ENCODE results near the gene GPR42.
"Not testable (repeated sequence)": the region's sequence is repeated elsewhere in the genome, so short reads cannot be mapped to it uniquely, and the experiment has no call there.

GPR42 gene

DNA sequence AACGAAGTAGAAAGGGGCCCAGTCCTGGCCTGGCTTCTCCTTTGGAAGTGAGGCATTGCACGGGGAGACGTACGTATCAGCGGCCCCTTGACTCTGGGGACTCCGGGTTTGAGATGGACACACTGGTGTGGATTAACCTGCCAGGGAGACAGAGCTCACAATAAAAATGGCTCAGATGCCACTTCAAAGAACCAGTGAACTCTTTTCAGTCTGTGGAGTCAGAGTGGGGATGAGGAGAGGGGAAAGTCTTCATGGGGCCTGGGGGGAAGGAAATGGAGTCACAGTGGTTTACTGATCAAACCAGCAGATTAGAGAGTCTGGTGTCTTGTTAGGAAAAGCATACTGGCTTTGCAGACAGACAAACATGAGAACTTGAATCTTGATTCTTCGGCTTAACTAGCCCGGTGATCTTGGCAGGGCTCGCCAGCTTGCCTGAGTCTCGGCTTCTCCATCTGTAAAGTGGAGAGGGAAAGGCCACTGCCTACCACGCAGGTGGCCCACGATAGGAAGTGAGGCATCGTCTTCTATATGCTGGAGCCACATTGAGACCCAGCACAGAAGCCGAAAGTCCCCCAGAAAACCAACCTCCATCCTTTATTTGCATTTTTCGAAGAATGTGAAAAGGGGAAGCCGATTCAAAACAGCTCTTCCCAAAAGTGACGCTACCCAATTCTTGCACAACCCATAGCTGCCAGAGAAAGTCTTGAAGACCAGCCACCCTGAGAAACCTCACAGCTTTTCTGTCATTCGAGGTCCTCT lies 23.5 kb upstream of the GPR42 start, which contains the start of gene FFAR1:
Gene FFAR1 (plus strand): TSS at position 732 of the 759 bp plus-strand sequence. CDS start 3,650 bp downstream, outside the sequence.
- no peak for DNase-seq (ENCODE audit: low spot score)

DNA sequence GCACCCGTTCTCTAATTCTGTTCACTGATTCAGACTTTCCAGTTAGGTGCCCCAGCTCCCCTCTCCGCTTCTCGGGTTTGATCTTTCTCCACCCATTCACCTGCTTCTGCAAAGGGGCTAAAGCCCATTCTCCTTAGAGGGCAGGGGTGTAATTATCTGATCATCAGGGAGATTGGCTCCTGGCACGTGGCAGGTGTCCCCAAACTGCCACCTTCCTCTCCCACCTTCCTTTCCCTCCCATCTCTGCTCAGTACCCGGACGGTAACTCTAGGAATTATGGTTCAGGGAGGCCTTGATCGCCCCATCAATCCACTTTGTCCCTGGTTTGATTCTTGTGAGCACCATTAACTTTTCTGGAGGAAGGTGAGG lies 23.0 kb upstream of the GPR42 start:
- DNase-seq (ENCODE audit: low spot score) = no peak

DNA sequence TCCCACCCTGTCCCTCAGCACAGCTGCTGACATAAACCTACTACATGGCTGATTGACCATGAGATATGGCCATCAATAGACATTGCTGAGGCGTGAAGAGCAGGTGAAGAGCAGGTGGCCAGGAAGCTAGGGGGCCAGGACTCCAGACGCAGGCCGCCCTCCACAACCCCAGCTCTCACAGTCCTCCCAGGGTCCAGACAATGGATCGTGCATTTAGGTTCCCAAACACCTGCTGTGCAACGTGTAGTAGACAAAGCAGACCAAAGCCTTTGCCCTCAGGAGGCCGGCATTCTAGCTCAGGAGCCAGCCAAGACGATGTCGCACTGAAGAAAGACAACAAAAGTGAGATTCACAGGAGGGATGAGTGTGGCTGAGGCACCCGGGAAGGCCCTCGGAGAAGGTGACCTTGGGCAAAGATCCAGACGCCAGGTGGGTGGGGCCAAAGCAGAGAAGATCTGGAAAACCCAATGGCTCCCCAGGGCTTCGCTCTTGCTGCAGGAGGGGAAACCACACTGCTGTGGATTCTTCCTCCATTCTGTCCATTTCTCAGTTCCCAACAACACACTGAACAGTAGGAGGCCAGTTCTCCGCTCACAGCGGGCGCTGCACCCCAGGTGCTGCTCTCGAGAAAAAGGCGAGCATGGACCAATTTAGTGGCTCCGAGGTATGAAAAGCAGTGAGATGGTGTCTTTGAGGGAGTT lies 21.8 kb upstream of the GPR42 start:
- DNase-seq (ENCODE audit: low spot score) = no peak

DNA sequence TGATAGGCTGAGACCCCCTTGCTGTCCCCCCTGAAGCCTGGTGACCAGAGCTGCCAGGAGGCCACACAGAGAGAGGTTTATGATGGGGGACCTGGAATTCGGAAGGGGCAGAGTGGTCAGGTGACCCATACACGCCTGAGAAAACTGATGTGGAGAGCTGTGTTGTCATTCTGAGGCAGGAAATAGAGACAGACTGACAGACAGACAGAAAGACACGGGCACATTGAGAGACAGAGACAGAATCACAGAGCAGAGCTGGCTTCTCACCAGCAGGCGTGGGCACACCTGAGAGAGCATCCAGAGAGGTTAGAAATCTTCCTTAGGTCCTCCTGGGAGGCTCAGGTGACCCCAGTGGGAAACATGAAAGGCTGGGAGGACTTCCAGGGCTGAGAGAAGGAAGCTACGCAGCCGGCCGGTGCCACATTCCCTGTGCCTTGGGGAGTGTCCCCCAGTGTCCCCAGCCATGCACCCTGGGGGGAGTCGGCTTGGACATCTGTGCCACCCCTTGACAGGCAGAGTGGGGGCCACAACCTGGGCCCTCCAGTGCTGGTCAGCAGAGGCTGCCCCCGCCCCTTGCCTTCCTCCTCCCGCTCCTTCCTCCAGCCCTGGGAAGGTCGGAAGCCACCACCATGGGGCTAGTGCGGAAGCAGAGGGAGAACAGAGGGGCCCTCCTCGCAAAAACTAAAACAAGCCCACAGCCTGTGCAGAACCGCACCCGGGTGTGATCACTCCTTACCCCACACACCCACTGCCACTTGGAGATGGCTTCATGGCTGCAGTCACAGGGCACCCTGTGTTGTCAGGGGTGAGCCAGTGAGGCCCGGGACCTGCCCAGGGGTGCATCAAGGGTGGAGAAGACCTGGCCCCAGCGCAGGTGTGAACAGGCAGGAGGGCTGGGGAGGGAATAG lies 21.0 kb upstream of the GPR42 start:
- DNase-seq (ENCODE audit: low spot score) = no peak

DNA sequence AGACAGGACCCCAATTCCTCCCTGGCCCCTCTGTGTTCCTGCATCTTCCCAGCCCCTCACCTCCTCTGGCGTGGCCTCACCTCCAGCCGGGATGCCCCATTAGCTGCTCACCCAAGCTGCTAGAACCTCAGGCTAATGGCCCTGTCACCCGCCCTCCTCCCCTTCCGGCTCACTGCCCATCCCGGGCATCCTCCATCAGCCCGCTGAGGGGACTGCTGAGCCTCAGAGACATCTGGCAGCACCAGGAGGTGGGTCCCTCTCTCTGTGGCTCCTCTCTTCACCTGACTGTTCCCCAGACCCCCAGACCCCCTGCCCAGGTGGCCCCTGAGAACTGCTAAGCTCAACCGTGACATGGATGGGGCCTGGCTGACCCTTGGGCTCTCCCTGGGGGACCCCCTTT lies 20.3 kb upstream of the GPR42 start:
- DNase-seq (ENCODE audit: low spot score) = no peak

DNA sequence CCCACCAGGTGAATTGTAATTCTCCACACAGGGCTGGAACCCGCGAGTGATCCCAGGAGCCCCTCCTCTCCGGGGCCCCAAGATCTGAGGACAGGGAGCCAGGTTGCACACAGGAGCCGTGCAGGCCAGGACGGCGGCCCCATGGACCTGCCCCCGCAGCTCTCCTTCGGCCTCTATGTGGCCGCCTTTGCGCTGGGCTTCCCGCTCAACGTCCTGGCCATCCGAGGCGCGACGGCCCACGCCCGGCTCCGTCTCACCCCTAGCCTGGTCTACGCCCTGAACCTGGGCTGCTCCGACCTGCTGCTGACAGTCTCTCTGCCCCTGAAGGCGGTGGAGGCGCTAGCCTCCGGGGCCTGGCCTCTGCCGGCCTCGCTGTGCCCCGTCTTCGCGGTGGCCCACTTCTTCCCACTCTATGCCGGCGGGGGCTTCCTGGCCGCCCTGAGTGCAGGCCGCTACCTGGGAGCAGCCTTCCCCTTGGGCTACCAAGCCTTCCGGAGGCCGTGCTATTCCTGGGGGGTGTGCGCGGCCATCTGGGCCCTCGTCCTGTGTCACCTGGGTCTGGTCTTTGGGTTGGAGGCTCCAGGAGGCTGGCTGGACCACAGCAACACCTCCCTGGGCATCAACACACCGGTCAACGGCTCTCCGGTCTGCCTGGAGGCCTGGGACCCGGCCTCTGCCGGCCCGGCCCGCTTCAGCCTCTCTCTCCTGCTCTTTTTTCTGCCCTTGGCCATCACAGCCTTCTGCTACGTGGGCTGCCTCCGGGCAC lies 19.3 kb upstream of the GPR42 start:
- DNase-seq (ENCODE audit: low spot score) = no peak

DNA sequence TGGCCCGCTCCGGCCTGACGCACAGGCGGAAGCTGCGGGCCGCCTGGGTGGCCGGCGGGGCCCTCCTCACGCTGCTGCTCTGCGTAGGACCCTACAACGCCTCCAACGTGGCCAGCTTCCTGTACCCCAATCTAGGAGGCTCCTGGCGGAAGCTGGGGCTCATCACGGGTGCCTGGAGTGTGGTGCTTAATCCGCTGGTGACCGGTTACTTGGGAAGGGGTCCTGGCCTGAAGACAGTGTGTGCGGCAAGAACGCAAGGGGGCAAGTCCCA lies 18.8 kb upstream of the GPR42 start:
- no peak for DNase-seq (ENCODE audit: low spot score)

DNA sequence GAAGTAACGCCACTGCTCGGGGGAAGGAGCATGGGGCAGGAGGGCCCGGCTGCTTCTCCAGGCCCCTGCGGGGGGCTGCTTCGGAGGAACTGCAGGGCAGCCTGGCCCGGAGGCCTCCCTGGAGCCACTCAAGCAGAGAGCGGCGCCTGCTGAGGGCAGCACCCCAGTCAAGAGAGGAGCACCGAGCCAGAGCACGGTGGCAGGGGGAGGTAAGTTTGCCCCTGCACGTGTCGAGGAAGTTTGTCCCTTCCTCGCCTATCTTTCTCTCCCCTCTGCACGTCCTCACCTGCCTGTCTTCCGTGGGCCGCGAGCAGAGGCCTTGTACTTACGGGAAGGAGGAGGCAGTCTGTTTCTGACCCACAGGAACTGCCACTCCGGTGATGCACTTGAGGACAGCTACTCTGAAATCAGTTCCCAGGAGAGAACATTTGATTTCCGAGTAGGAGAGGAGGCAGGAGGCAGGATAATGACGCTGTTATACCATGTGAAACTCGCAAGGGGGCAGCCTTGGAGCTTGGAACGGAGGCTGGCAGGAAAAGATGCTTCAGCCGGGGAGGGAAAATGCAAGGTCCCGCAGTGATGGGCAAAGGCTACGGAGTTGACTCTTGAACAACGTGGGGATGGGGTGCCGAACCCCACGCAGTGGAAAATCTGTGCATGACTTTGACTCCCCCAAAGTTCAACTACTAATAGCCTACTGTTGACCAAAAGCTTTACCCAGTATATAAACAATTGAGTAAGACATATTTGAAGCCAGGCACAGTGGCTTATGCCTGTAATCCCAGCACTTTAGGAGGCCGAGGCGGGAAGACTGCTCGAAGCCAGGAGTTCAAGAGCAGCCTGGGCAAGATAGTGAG lies 18.2 kb upstream of the GPR42 start:
- peak; percentile 87 for DNase-seq (ENCODE audit: low spot score)

DNA sequence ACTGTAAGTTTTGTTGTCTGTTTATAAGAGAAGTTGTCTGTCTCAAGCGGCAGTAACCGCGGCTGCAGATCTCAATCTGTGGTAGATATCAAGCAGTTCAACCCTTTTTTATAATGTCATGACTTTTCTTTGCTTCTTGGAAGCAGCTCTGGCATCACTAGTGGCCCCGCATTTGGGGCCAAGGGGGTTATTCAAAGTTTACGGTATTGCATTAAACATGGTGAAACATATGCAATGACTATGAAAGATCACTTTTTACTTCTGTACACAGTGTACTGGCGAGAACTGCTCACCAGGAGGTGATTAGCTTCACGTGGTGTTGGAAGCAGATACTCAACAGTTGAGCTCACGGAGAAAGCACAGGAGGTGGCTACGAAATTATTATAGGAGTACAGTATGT lies 17.2 kb upstream of the GPR42 start:
- DNase-seq (ENCODE audit: low spot score) = no peak

DNA sequence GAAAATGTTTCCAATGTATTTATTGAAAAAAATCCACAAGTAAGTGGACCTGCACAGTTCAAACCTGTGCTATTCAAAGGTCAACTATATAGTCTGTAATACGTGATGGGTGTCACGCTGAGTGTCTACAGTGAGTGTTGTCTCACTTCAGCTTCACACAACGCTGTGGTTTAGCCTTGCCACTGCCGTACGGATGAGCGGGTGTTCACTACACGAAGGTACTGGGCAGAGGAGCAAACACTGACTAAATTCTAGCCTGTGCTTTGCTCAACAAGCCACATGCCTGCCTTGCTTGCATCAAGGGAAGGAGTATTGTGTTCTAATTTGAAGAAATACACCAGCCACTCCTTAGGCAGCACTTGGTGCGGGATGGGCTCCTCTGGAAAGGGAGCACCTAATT lies 16.0 kb upstream of the GPR42 start:
- no peak for DNase-seq (ENCODE audit: low spot score)

DNA sequence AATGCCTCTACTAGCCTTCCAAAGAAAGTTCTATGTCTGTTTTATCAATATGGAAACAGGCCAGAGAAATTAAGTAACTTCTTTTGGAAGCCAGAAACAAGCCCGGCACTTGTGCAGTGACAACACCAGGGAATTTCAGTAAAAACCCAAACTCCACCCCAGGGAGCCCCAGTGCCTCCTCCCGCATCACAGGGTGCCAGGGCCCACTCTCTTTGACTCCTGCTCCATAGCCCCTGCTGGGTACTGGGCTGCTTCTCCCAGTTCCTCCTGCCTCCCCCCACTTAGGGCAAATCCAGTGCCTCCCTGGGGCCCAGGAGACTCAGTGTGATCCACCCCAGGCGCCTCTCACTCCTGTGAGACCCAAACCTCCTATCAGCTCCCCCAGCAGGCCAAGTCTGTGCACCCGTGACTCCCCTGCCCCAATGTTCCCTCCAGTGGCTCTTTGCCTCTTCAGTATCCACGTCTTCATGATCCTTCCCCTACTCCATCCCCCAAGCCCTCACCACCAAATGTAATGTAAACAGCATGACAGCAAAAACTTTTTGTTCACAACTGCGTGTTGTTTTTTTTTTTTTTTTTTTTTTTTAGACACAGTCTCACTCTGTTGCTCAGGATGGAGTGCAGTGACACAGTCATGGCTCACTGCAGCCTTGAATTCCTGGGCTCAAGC lies 14.9 kb upstream of the GPR42 start:
- no peak for DNase-seq (ENCODE audit: low spot score)

DNA sequence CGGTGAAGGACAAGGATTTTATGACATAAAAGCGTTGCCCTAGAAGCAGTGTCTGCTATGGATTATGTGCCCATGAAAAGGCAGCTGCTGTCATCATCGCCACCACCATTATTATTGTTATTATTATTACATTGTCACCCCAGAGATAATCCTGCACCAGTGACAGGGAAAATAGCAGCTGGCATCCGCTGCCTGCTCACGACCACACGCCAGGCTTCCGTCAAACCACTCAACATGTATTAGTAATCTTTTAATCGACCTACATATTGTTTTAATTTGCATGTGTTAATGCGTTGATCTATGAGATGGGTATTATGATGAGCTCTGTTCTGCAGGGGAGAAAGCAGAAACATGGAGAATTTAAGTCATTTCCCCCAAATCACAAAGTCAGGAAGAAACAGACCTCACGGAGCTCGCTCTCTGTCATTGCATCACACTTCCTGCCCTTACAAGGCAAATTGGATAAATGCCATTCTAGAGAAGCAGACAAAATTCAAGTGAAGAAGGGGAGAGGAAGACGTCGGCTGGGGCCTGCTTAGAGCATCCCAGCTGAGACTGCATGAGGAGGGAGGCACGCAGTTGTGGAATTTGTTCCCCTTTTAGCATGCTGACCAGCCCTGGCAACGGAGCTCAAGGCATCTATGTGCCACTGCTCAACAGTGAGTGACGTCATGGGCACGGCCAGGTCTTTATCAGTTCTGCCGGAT lies 12.8 kb upstream of the GPR42 start, which contains the start of gene FFAR3:
Gene FFAR3 (plus strand): TSS at position 594 of the 707 bp plus-strand sequence. CDS start 431 bp downstream, outside the sequence.
- DNase-seq (ENCODE audit: low spot score) = no peak

DNA sequence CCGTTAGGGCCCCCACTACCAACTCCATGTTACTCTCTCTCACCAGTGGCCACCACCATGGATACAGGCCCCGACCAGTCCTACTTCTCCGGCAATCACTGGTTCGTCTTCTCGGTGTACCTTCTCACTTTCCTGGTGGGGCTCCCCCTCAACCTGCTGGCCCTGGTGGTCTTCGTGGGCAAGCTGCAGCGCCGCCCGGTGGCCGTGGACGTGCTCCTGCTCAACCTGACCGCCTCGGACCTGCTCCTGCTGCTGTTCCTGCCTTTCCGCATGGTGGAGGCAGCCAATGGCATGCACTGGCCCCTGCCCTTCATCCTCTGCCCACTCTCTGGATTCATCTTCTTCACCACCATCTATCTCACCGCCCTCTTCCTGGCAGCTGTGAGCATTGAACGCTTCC lies 12.0 kb upstream of the GPR42 start:
- not testable (repeated sequence) for DNase-seq (ENCODE audit: low spot score)

DNA sequence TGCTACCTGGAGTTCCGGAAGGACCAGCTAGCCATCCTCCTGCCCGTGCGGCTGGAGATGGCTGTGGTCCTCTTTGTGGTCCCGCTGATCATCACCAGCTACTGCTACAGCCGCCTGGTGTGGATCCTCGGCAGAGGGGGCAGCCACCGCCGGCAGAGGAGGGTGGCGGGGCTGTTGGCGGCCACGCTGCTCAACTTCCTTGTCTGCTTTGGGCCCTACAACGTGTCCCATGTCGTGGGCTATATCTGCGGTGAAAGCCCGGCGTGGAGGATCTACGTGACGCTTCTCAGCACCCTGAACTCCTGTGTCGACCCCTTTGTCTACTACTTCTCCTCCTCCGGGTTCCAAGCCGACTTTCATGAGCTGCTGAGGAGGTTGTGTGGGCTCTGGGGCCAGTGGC lies 11.5 kb upstream of the GPR42 start:
- not testable (repeated sequence) for DNase-seq (ENCODE audit: low spot score)

DNA sequence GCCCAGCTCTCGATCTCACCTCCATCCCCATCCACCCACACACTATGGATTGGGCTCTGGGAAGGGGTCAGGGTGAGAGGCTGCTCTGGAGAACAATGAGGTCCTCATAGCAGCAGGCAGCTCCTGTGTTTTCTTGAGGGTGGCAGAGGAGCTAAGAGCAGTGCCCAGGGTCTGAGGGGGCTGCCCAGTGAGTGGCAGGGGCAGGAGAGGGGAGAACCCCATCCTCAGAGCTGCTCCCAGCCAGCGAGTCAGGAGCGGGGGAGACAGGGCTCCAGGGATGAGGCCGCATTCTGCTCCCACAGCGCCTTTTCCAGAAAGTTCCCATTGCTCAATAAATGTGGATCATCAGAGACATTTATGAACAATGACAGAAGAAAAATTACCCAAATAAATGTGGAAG lies 10.8 kb upstream of the GPR42 start:
- not testable (repeated sequence) for DNase-seq (ENCODE audit: low spot score)

DNA sequence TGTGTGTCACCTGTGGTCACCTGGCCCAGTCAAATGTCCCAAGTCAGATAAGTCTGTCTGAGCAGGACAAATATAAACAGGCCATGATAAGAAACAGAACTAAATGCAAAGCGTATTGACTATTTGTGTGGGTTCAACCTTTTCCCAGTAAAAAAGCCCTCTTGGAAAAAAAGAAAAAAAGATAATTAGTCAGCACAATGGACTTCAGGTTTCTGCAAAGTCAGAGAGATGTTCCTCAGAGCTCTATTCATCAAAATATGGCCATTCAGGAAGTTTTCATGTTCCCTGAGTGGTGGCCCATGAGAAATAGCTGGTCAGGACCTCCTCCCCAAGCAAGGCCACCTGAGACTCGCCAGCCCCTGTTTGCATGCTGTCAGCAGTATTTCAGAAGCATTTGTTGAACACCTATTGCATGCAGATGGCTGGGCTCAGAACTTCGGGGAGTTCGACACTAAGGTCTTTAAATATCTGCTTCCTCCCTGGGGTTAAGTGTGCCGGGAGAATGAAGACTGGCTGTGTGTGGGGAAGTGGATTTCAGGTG lies 9.9 kb upstream of the GPR42 start:
- no peak for DNase-seq (ENCODE audit: low spot score)

DNA sequence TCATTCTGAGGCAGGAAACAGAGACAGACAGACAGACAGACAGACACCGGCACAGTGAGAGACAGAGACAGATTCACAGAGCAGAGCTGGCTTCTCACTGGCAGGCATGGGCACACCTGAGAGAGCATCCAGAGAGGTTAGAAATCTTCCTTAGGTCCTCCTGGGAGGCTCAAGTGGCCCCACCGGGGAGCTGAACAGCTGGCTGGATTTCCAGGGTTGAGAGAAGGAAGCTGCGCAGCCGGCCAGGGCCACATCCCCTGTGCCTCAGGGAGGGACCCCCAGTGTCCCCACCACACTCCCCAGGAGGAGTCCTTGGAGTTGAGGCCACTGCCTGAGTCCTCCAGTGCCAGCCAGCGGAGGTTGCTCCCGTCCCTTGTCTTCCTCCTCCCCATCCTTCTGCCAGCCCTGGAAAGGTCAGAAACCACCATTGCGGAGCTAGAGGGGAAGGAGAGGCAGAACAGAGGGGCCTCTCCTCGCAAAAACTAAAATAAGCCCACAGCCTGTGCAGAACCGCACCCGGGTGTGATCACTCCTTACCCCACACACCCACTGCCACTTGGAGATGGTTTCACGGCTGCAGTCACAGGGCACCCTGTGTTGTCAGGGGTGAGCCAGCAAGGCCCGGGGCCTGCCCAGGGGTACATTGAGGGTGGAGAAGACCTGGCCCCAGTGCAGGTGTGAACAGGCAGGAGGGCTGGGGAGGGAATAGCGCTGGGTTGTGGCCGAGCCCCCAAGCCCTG lies 8.4 kb upstream of the GPR42 start:
- no peak for DNase-seq (ENCODE audit: low spot score)

DNA sequence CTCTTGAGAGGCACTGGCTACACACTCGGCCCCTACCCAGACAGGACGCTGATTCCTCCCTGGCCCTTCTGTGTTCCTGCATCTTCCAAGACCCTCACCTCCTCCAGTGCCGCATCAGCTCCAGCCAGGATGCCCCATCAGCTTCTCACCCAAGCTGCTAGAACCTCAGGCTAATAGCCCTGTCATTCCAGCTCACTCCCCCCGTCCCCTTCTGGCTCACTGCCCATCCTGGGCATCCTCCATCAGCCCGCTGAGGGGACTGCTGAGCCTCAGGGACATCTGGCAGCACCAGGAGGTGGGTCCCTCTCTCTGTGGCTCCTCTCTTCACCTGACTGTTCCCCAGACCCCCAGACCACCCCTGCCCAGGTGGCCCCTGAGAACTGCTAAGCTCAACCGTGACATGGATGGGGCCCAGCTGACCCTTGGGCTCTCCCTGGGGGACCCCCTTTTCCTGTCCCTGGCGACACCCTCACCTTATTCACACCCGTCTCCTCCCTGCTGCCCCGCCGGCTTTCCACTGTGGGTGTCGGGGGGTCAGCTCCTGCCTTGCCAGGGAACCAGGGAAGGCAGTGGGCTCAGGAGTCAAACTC lies 7.8 kb upstream of the GPR42 start:
- DNase-seq (ENCODE audit: low spot score) = no peak

Measured in hepatic stellate cell (primary cell).